ENCODE results near the gene CYP8B1. TPM values are rescaled to one million over a fixed set of nuclear protein-coding genes. Genes with fewer than 3 reads are reported as not detected.

Gene CYP8B1
- total RNA-seq, 3 donors from 2014 or later: not detected

DNA sequence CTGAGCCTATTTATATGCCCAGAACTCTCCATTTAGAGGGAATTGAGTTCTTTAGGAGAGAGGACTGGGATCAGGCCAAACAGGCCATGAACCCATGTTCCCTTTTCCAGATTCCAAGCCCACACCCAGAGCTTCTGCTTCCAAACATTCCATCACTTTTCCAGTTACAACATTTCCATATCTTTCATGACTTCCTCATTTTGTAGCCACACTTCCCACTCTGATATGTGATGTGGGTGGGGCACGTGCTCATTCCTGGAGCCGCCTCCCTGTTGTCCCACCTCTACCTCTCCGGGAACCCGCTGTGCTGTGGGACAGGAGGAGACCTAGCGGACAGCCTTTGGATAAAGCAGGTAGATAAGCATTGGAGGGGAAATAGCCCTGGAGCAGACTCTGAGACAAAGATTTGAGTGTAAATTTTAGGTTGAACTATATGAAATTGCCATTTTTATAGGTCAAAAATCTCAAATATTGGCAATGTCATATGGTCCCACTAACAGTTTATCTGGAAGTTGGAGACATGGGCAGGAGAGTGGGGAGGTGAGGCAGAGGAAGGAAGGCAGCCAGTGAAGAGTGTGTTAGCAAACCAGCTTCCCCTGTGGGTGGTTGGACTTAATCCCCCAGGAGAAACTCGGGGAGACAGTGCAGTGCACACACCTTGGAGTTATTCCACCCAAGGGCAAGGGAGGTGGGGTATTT is 31.8 kb downstream of the CYP8B1 start:
- Histone ChIP-seq H3K4me3 (no peak overlapping the region), H3K36me3 (ENCODE audit: low read depth) (no peaks in the 10 kb centered on the region), H3K9me3 (no peaks in the 10 kb centered on the region), H3K4me1 (ENCODE audit: low read depth) (no peaks in the 10 kb centered on the region)
- no peak for DNase-seq
- ATAC-seq: peak; percentile 71
- intact Hi-C loops (cut with DNase I, micrococcal nuclease): no loop called here
- no peak for TF ChIP-seq CTCF (IDR thresholded peaks at IDR 0.05)

DNA sequence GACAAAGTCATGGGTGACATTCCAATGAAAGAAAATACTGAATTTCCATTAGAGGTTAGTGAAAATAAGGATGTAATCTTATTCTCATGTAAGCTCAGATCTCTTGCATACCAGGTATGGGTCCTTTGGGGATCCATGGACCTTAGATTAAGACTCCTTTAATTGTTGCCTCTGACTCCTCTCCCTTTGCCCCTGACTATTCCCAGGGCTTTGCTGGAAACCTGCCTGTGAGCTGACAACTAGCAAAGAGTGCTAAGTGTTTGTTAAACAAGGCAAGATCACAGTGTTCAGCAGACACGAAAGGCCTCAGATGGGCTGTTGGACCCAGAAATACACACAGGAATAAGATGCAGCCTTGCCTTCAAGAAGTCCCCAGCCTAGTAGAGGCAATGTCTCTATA is 34.3 kb downstream of the CYP8B1 start:
- intact Hi-C loops (cut with DNase I, micrococcal nuclease): no loop called here

GRCh38 chr3:42839616-42840015 is 36.1 kb downstream of the CYP8B1 start:
- intact Hi-C loops (cut with DNase I, micrococcal nuclease): loop anchor here (5.0 to 10.0 kb wide), 2 partner anchors 55 to 57 kb away; no protein-coding TSS in a partner anchor

More for the DNA sequence above, 34.3 kb downstream of the CYP8B1 start:
- no peaks in the 10 kb centered on the region for H3K9me3 ChIP-seq
- no peak for ATAC-seq
- no peaks in the 10 kb centered on the region for H3K4me1 ChIP-seq (ENCODE audit: low read depth)
- H3K36me3 ChIP-seq (ENCODE audit: low read depth): no peaks in the 10 kb centered on the region
- H3K4me3 ChIP-seq: no peak overlapping the region
- TF ChIP-seq CTCF (IDR thresholded peaks at IDR 0.05): no peak
- DNase-seq: no peak

DNA sequence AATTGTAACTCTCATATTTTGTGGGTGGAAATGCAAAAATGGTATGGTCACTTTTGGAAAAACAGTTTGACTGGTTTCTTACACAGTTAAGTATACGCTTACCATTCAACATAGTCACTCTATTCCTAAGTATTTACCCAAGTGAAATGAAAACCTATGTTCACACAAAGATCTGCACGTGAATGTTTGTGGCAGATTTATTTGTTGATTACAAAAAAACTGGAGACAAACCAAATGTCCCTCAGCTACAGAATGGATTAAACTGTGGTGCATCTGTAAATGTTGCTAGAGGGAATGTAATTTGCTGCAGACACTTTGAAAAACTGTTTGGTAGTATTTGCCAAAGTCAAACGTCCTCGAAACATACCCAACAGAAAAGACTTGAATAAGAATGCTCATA is 37.1 kb downstream of the CYP8B1 start:
- Histone ChIP-seq H3K36me3 (ENCODE audit: low read depth) (no peaks in the 10 kb centered on the region), H3K4me3 (no peak overlapping the region), H3K4me1 (ENCODE audit: low read depth) (no peaks in the 10 kb centered on the region), H3K9me3 (no peaks in the 10 kb centered on the region)
- TF ChIP-seq CTCF (IDR thresholded peaks at IDR 0.05): no peak
- ATAC-seq: no peak
- intact Hi-C loops (cut with DNase I, micrococcal nuclease): loop anchor here (5.0 to 10.0 kb wide), 2 partner anchors 54 to 56 kb away; no protein-coding TSS in a partner anchor
- DNase-seq: no peak

More at GRCh38 chr3:42839616-42840015, 36.1 kb downstream of the CYP8B1 start:
- H3K36me3 ChIP-seq (ENCODE audit: low read depth): no peaks in the 10 kb centered on the region
- no peak overlapping the region for H3K4me3 ChIP-seq
- peak; percentile 49 for TF ChIP-seq CTCF (IDR thresholded peaks at IDR 0.05)
- no peaks in the 10 kb centered on the region for H3K4me1 ChIP-seq (ENCODE audit: low read depth)
- ATAC-seq: peak; percentile 90
- peak in 1 of 3 donors; percentile 76 for DNase-seq
- H3K9me3 ChIP-seq: no peaks in the 10 kb centered on the region

GRCh38 chr3:42836150-42837123 is 39.2 kb downstream of the CYP8B1 start:
- H3K4me3 ChIP-seq: no peak overlapping the region
- no peaks in the 10 kb centered on the region for H3K9me3 ChIP-seq
- H3K36me3 ChIP-seq (ENCODE audit: low read depth): no peaks in the 10 kb centered on the region
- no peak for TF ChIP-seq CTCF (IDR thresholded peaks at IDR 0.05)
- H3K4me1 ChIP-seq (ENCODE audit: low read depth): no peaks in the 10 kb centered on the region
- ATAC-seq (no peak), DNase-seq (no peak)
- intact Hi-C loops (cut with DNase I, micrococcal nuclease): loop anchor here (5.0 to 10.0 kb wide), 2 partner anchors 52 to 54 kb away; no protein-coding TSS in a partner anchor

Data from mucosa of descending colon (tissue), 3 donors.